Activated CD8-positive, alpha-beta memory T cell treated with anti-CD3 and anti-CD28 coated beads, Interleukin-2, amount 50 U/mL, for 24 hours (primary cell): Measurements from ENCODE around the gene VANGL2.

Experiments used
- DNase-seq: peaks from one replicate; pipeline ENCODE4 v3.0.0-alpha.2; 2020; ENCODE audit errors: extremely low read depth

The VANGL2 gene

GRCh38 chr1:160460214-160460642, 59.9 kb downstream of the VANGL2 start:
- no peak for DNase-seq

GRCh38 chr1:160460683-160461287, 60.4 kb downstream of the VANGL2 start:
- DNase-seq: no peak

GRCh38 chr1:160465123-160465522, 64.8 kb downstream of the VANGL2 start:
- DNase-seq: no peak

GRCh38 chr1:160466961-160467360, 66.6 kb downstream of the VANGL2 start:
- no peak for DNase-seq

- no peak for DNase-seq
Observed at GRCh38 chr1:160467576-160467975, 67.2 kb downstream of the VANGL2 start.

- no peak for DNase-seq
Observed at GRCh38 chr1:160471253-160471652, 70.9 kb downstream of the VANGL2 start.

- no peak for DNase-seq
Observed at GRCh38 chr1:160472112-160472511, 71.7 kb downstream of the VANGL2 start.

- DNase-seq: no peak
Observed at GRCh38 chr1:160474392-160475242, 74.3 kb downstream of the VANGL2 start.
